ENCODE measurements around the gene STK32C. TPM values are rescaled to one million over a fixed set of nuclear protein-coding genes. Genes with fewer than 3 reads are reported as not detected.
"Not testable (repeated sequence)": the region's sequence is repeated elsewhere in the genome, so short reads cannot be mapped to it uniquely, and the experiment has no call there.

The STK32C gene
- total RNA-seq, 6 donors from 2014 or later: 4.8 to 18.3 (median 15.6) TPM

GRCh38 chr10:132163826-132164515 lies 143.8 kb downstream of the STK32C start:
- no peak overlapping the region for H3K27ac ChIP-seq
- WGBS, 2 donors: 81 to 88% methylated on average over 10 to 17 of the region's 17 CpGs
- no peak overlapping the region for H3K4me3 ChIP-seq
- H3K4me1 ChIP-seq: peaks cover 0 to 16% (median 3%) of the 10 kb centered on the region in 4 donors
- H3K36me3 ChIP-seq: no peaks in the 10 kb centered on the region
- ATAC-seq (ENCODE audit: low FRiP score in 2 of 2) (no peak), DNase-seq (peak in 1 of 2 donors; percentile 58)
- no peak for TF ChIP-seq POLR2A (IDR thresholded peaks at IDR 0.05)
- no peak for TF ChIP-seq CTCF (IDR thresholded peaks at IDR 0.05)
- TF ChIP-seq POLR2AphosphoS5 (IDR thresholded peaks at IDR 0.05): no peak
- no peak for TF ChIP-seq EP300 (IDR thresholded peaks at IDR 0.05)
- no peaks in the 10 kb centered on the region for H3K9me3 ChIP-seq
- H3K27me3 ChIP-seq: no peaks in the 10 kb centered on the region

- DNase-seq (peak in 1 of 2 donors; percentile 76), ATAC-seq (ENCODE audit: low FRiP score in 2 of 2) (peak; percentile 37 to 45)
These were observed 144.4 kb downstream of the STK32C start for GRCh38 chr10:132163278-132163765.

GRCh38 chr10:132162590-132163277 lies 145.0 kb downstream of the STK32C start:
- WGBS, 2 donors: 42 to 58% methylated on average over 10 of the region's 10 CpGs
- H3K4me1 ChIP-seq: peaks cover 0 to 16% (median 3%) of the 10 kb centered on the region in 4 donors
- no peaks in the 10 kb centered on the region for H3K9me3 ChIP-seq
- H3K27me3 ChIP-seq: no peaks in the 10 kb centered on the region
- H3K36me3 ChIP-seq: no peaks in the 10 kb centered on the region
- no peak overlapping the region for H3K27ac ChIP-seq
- DNase-seq (no peak), ATAC-seq (ENCODE audit: low FRiP score in 2 of 2) (peak in 1 of 2 donors; percentile 23)
- no peak overlapping the region for H3K4me3 ChIP-seq
- TF ChIP-seq CTCF (IDR thresholded peaks at IDR 0.05) (no peak), EP300 (IDR thresholded peaks at IDR 0.05) (no peak), POLR2A (IDR thresholded peaks at IDR 0.05) (no peak), POLR2AphosphoS5 (IDR thresholded peaks at IDR 0.05) (no peak)

More at GRCh38 chr10:132163278-132163765, 144.4 kb downstream of the STK32C start:
- H3K27me3 ChIP-seq: no peaks in the 10 kb centered on the region
- no peaks in the 10 kb centered on the region for H3K9me3 ChIP-seq
- H3K36me3 ChIP-seq: no peaks in the 10 kb centered on the region
- peaks cover 0 to 16% (median 3%) of the 10 kb centered on the region in 4 donors for H3K4me1 ChIP-seq
- H3K4me3 ChIP-seq: no peak overlapping the region
- 42 to 57% methylated on average over 9 to 16 of the region's 16 CpGs for WGBS, 2 donors
- TF ChIP-seq POLR2AphosphoS5 (IDR thresholded peaks at IDR 0.05) (no peak), POLR2A (IDR thresholded peaks at IDR 0.05) (no peak), EP300 (IDR thresholded peaks at IDR 0.05) (no peak), CTCF (IDR thresholded peaks at IDR 0.05) (peak in 1 of 6 experiments; percentile 26)
- H3K27ac ChIP-seq: no peak overlapping the region

GRCh38 chr10:132162021-132162531 lies 145.7 kb downstream of the STK32C start:
- Histone ChIP-seq H3K9me3 (no peaks in the 10 kb centered on the region), H3K4me3 (no peak overlapping the region), H3K27me3 (no peaks in the 10 kb centered on the region), H3K27ac (no peak overlapping the region), H3K36me3 (no peaks in the 10 kb centered on the region), H3K4me1 (peaks cover 0 to 16% (median 3%) of the 10 kb centered on the region in 4 donors)
- no peak for TF ChIP-seq POLR2AphosphoS5 (IDR thresholded peaks at IDR 0.05)
- no peak for TF ChIP-seq CTCF (IDR thresholded peaks at IDR 0.05)
- TF ChIP-seq POLR2A (IDR thresholded peaks at IDR 0.05): no peak
- no peak for TF ChIP-seq EP300 (IDR thresholded peaks at IDR 0.05)
- WGBS, 2 donors: 35 to 41% methylated on average over 9 to 12 of the region's 12 CpGs
- no peak for ATAC-seq (ENCODE audit: low FRiP score in 2 of 2)
- DNase-seq: no peak

GRCh38 chr10:132160834-132161622 lies 146.7 kb downstream of the STK32C start:
- not testable (repeated sequence) for H3K36me3 ChIP-seq; ATAC-seq (ENCODE audit: low FRiP score in 2 of 2); H3K9me3 ChIP-seq; DNase-seq; H3K27me3 ChIP-seq; H3K27ac ChIP-seq; H3K4me3 ChIP-seq
- H3K4me1 ChIP-seq: peaks cover 0 to 16% (median 3%) of the 10 kb centered on the region in 4 donors
- no CpG with 5 or more reads among the region's 4 CpGs for WGBS, 2 donors

- not testable (repeated sequence) for H3K27ac ChIP-seq; H3K9me3 ChIP-seq; DNase-seq; H3K36me3 ChIP-seq; H3K27me3 ChIP-seq; H3K4me3 ChIP-seq; ATAC-seq (ENCODE audit: low FRiP score in 2 of 2)
- H3K4me1 ChIP-seq: peaks cover 0 to 16% (median 3%) of the 10 kb centered on the region in 4 donors
These were observed 147.5 kb downstream of the STK32C start for GRCh38 chr10:132160231-132160630.

Measured in upper lobe of left lung (tissue), 6 donors.